Adrenal gland (tissue), 12 donors: ENCODE results near the gene HOTAIR. TPM values are rescaled to one million over a fixed set of nuclear protein-coding genes. Genes with fewer than 3 reads are reported as not detected.

Source experiments
- DNase-seq, 7 donors: peaks; one replicate each; pipeline ENCODE4 v3.0.0-alpha.2; 2019 to 2020
- H3K27ac ChIP-seq, 5 donors: fragments of 200-600 bp; sonication (generic) in 4 of 5; 1 replicate in 3 of 5; 2 replicates in 2 of 5; pipeline versions ENCODE4 v1.5.1 to v1.8.0; 2016 to 2020; ENCODE audit warnings: mild to moderate bottlenecking in 1 of 5
- H3K27me3 ChIP-seq: fragments of 200-600 bp; 2 replicates; pipeline ENCODE4 v1.8.0; 2021
- H3K36me3 ChIP-seq, 2 donors: fragments of 200-600 bp; replicated peaks in 1 of 2; 1 replicate in 1 of 2; 2 replicates in 1 of 2; pipeline versions ENCODE4 v1.5.1 to v1.8.0; 2018 to 2022
- H3K4me1 ChIP-seq, 2 donors: fragments of 200-600 bp; replicated peaks in 1 of 2; 1 replicate in 1 of 2; 2 replicates in 1 of 2; pipeline versions ENCODE4 v1.5.1 to v1.8.0; 2018 to 2021
- H3K4me3 ChIP-seq, 4 donors: fragments of 200-600 bp; sonication (generic) in 3 of 4; one replicate each; pipeline ENCODE4 v1.5.1; 2016 to 2018
- H3K9me3 ChIP-seq, 3 donors: fragments of 200-600 bp; sonication (generic) in 1 of 3; replicated peaks in 1 of 3; 1 replicate in 2 of 3; 2 replicates in 1 of 3; pipeline versions ENCODE4 v1.5.1 to v1.8.0; 2016 to 2021
- CTCF ChIP-seq, 6 experiments: fragments of 450-650 bp in 4 of 6; fragments of 200-600 bp in 2 of 6; sonication (generic) in 1 of 6; IDR thresholded peaks; 1 replicate in 5 of 6; 2 replicates in 1 of 6; pipeline versions ENCODE4 v1.5.1 to v1.8.0; 2016 to 2021; ENCODE audit warnings: antibody characterized with exemption in 6 of 6, mild to moderate bottlenecking in 2 of 6, moderate library complexity in 1 of 6
- POLR2A ChIP-seq, 2 donors: fragments of 450-650 bp; IDR thresholded peaks; one replicate each; pipeline ENCODE4 v1.6.1; 2017; ENCODE audit warnings: antibody characterized with exemption in 2 of 2, mild to moderate bottlenecking in 2 of 2, moderate library complexity in 1 of 2
- WGBS, 4 donors: extraction: QIAGEN DNeasy Blood & Tissue Kit in 2 of 4; methylation state at CpG; one replicate each; pipeline versions ENCODE4 v1.1.5 to v1.1.7; 2013 to 2017; 5-methylcytosine and 5-hydroxymethylcytosine counted together
- intact Hi-C, 2 donors: fragments of 100-400 bp; cut with DNase I; formaldehyde crosslinking; loops; one replicate each; pipeline versions ENCODE4 v1.14.1 to v1.15.0; 2022 to 2023
- polyA plus RNA-seq, 3 donors: library from polyadenylated mRNA; stranded (reverse); fragments of 200-250 nt in 2 of 3; fragments of 350-450 nt in 1 of 3; fragmentation: Illumina TruSeq in 1 of 3; extraction: RNeasy Lipid Tissue Mini Kit (QIAGEN cat#74804) in 1 of 3; gene quantifications; one replicate each; pipeline ENCODE4 v1.2.3, GENCODE V29; 2013 to 2014
- total RNA-seq, 9 donors: library from RNA; depleted of rRNA in 4 of 9; stranded (reverse); fragments of >200 nt in 4 of 9; fragments of 120-200 nt in 1 of 9; fragmentation: NEBNext Ultra II Directional in 1 of 9; extraction: Animal tissue kit (Norgen Biotek cat#: 25700) in 1 of 9; gene quantifications; one replicate each; pipeline versions ENCODE4 v1.1.0 to v1.2.4, GENCODE V29; 2013 to 2023
- donor health status: healthy with polysubstance abuse.
- donor health status: Bipolar disorder and iron deficiency.
- donor health status: DM: yes; HTN: yes; CAD: no.
- donor health status: DM: no; HTN: no; CAD: no.
- donor health status: DM: no; HTN: no; CAD: no.
- donor health status: DM: yes; HTN: yes; CAD: no.

Gene HOTAIR
- total and polyA plus RNA-seq, 12 donors, result not detected

DNA sequence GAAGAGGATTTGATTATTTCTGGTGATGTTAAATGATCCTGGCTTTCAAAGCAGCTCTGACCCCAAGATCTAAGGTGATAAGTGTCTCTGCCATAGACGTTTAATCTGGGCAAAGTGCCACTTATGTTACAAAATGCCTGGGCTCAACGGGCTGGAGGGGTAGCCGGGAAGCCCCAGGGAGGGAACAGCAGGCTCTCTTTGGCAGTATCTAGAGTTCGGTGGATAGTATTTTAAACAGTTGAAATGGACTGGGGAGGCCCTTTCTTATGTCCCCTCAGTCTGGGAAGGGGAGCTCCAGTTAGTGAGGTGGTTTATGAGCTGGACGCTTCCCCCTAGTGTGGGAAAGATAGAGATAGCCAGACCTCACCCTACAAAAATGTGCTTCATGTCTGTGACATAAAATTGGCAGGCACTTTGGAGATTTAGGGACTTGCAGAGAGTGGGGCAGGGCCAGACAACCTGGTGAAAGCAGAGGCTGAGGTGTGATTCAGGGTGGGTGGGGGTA, 7.3 kb downstream of the HOTAIR start:
- Histone ChIP-seq H3K9me3 (no peaks in the 10 kb centered on the region), H3K27me3 (peaks cover 99% of the 10 kb centered on the region), H3K27ac (no peak overlapping the region), H3K4me1 (peaks cover 0 to 3% of the 10 kb centered on the region in 2 donors), H3K4me3 (no peak overlapping the region), H3K36me3 (no peaks in the 10 kb centered on the region)
- TF ChIP-seq CTCF (IDR thresholded peaks at IDR 0.05) (no peak), POLR2A (IDR thresholded peaks at IDR 0.05) (no peak)
- intact Hi-C loops, result loop anchor here in 1 of 2 donors (10.0 kb wide), 1 partner anchor 263 kb away; no protein-coding TSS in a partner anchor
- 26 to 37% (median 31%) methylated on average over 5 of the region's 5 CpGs for WGBS, 4 donors
- DNase-seq, result no peak

DNA sequence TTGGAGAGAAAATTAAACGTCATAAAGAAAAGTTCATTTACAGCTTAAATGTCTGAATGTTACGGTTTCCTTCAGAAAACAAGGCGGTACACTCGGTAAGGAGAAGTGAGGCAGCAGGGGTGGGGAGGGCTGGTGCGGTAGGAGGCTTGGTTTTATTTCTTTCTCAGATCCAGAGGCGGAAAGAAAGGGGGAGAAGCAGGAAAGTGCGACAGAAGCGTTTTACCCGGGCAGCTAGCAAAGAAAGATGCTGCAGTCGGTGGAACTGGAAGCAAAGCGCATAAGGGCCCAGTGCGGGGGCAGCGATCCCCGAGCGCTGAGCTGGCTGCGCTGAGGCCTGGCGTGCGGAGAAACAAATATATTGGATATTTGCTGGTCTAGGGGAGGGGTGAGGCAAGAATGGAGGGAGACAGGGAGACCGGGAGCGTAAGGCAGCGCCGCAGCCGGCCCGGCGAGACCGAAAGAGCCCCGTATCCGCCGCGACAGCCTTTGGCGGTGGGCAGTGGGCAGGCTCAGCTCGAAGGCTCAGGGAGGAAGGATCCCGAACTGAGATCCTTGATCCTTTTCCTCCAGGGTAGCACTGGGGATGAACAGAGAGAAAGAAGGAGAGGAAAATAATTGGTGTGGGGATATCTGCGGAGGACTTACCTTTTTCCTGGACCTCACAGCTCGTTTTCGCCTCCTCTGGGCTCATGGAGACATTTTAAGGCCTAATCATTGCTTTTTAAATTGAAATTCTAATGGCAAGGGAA, 8.2 kb downstream of the HOTAIR start:
- Histone ChIP-seq H3K4me1 (peaks cover 0 to 3% of the 10 kb centered on the region in 2 donors), H3K9me3 (no peaks in the 10 kb centered on the region), H3K36me3 (no peaks in the 10 kb centered on the region), H3K27me3 (peaks cover 99% of the 10 kb centered on the region), H3K4me3 (no peak overlapping the region), H3K27ac (no peak overlapping the region)
- no peak for DNase-seq
- intact Hi-C loops, result loop anchor here in 1 of 2 donors (10.0 kb wide), 1 partner anchor 262 kb away; no protein-coding TSS in a partner anchor
- TF ChIP-seq POLR2A (IDR thresholded peaks at IDR 0.05) (no peak), CTCF (IDR thresholded peaks at IDR 0.05) (no peak)
- WGBS, 4 donors, result 21 to 28% (median 25%) methylated on average over 26 to 36 of the region's 36 CpGs

GRCh38 chr12:53966085-53966384, 8.7 kb downstream of the HOTAIR start:
- DNase-seq, result no peak
- no peak overlapping the region for H3K4me3 ChIP-seq
- TF ChIP-seq CTCF (IDR thresholded peaks at IDR 0.05) (no peak), POLR2A (IDR thresholded peaks at IDR 0.05) (no peak)
- no peaks in the 10 kb centered on the region for H3K36me3 ChIP-seq
- no peaks in the 10 kb centered on the region for H3K9me3 ChIP-seq
- H3K27me3 ChIP-seq, result peaks cover 99% of the 10 kb centered on the region
- peaks cover 0 to 3% of the 10 kb centered on the region in 2 donors for H3K4me1 ChIP-seq
- 9 to 19% (median 12%) methylated on average over 15 of the region's 15 CpGs for WGBS, 4 donors
- intact Hi-C loops, result loop anchor here in 1 of 2 donors (10.0 kb wide), 1 partner anchor 261 kb away; no protein-coding TSS in a partner anchor
- H3K27ac ChIP-seq, result no peak overlapping the region

DNA sequence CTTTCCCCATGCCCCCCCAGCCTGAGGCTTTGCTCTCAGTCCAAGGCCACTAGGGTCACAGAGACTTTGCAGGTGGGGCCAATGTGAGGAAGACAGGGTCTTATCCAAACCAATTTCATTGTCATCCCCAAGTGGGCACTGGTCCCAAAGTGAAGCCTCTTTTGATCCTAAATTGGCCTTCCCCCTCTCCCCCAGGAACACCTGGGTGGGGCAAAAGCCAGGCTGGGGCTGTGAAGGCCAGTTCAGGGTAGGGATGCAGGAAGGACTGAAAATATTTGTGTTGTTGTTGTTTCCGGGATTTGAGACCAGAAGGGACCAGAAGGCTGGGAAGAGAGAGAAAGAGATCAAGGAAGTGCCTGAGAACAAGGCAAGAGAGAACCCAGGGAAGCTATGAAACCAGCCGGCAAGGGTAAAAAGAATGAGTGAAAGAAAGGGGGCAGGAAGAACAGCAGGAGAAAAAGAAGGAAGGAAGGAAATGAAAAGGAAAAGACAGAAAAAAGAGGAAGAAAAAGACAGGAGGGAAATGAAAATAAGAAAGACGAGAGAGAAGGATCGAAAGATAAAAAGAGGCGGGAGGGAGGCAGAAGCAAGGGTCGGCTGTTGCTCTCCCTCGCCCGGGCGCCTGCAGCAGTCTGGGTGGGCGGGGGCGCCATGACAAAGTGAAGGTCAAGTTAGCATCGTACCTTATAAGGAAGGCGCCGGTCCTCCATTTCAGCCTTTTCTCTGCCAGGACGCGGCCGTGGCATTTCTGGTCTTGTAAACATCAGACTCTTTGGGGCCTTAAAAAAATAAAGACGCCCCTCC, 9.3 kb downstream of the HOTAIR start:
- no peak for DNase-seq
- intact Hi-C loops, result loop anchor here in 1 of 2 donors (10.0 kb wide), 1 partner anchor 261 kb away; no protein-coding TSS in a partner anchor
- TF ChIP-seq CTCF (IDR thresholded peaks at IDR 0.05) (no peak), POLR2A (IDR thresholded peaks at IDR 0.05) (no peak)
- 4 to 5% (median 4%) methylated on average over 18 of the region's 18 CpGs for WGBS, 4 donors
- no peak overlapping the region for H3K27ac ChIP-seq
- peaks cover 99% of the 10 kb centered on the region for H3K27me3 ChIP-seq
- H3K4me3 ChIP-seq, result no peak overlapping the region
- H3K4me1 ChIP-seq, result peaks cover 0 to 3% of the 10 kb centered on the region in 2 donors
- no peaks in the 10 kb centered on the region for H3K9me3 ChIP-seq
- no peaks in the 10 kb centered on the region for H3K36me3 ChIP-seq
